HFF-Myc (cell line): ENCODE results near the gene NRIP2.
A peak's percentile ranks its signal among the peaks of the same experiment; 100 is the strongest.

Experiments
- DNase-seq: peaks from one replicate; pipeline ENCODE4 v3.0.0-alpha.2; 2011; ENCODE audit warnings: low read depth; ENCODE audit errors: extremely low read depth
- H3K4me3 ChIP-seq: replicated peaks from 2 replicates; pipeline ENCODE4 v1.5.1; 2011; ENCODE audit warnings: low read depth, mild to moderate bottlenecking, control low read depth, low read length
- TF ChIP-seq, protein P1 (sequence below): IDR thresholded peaks from 2 replicates; pipeline ENCODE4 v1.5.1; 2012; ENCODE audit warnings: mild to moderate bottlenecking, low read depth, low read length, control low read depth; ENCODE audit errors: missing control alignments

The NRIP2 gene

DNA sequence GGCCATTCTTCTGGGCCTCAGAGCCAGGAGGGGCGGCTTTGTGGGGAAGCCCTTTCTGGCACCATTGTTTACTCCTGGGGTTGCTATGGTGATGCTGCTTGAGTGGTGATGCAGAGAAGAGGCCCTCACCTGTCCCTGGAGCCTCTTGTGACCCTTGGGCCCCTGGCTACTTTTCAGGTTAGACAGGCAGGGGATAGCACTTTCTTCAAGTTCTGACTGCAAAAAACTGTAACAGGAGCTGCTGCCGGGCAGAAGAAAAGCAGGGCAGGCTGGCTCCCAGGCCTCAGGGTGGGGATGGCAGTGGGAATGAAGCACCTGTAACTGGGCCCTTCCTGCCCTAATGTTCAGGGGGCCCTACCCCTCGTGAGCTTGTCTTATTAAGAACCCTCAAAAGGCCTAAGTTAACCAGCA is 22.2 kb upstream of the NRIP2 start, which contains the start of gene TEX52:
TSS of gene TEX52 (minus strand) at position 19 of the 411 bp plus-strand sequence. CDS start at position 6, 13 bp downstream.
- no peak for DNase-seq
- TF ChIP-seq, protein P1, sequence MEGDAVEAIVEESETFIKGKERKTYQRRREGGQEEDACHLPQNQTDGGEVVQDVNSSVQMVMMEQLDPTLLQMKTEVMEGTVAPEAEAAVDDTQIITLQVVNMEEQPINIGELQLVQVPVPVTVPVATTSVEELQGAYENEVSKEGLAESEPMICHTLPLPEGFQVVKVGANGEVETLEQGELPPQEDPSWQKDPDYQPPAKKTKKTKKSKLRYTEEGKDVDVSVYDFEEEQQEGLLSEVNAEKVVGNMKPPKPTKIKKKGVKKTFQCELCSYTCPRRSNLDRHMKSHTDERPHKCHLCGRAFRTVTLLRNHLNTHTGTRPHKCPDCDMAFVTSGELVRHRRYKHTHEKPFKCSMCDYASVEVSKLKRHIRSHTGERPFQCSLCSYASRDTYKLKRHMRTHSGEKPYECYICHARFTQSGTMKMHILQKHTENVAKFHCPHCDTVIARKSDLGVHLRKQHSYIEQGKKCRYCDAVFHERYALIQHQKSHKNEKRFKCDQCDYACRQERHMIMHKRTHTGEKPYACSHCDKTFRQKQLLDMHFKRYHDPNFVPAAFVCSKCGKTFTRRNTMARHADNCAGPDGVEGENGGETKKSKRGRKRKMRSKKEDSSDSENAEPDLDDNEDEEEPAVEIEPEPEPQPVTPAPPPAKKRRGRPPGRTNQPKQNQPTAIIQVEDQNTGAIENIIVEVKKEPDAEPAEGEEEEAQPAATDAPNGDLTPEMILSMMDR = no peak
- H3K4me3 ChIP-seq = no peak within 1 kb of the TSS

DNA sequence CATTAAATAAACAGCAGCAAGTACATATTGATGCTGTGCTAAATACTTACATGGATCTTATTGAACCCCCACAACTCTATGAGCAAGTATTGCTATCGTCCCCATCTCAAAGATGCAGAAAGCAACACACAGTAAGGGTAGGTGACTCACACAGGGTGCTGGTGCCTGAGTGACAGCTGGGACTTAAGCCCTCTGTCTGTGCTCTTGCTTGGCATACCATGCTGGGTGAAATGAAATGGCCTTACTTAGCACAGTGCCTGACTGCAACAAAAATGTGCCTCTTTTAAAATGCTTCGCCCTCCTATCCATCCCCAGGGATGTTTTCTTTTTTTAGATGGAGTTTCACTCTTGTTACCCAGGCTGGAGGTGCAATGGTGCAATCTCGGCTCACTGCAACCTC is 21.2 kb upstream of the NRIP2 start:
- TF ChIP-seq, protein P1 = no peak
- no peak for DNase-seq

DNA sequence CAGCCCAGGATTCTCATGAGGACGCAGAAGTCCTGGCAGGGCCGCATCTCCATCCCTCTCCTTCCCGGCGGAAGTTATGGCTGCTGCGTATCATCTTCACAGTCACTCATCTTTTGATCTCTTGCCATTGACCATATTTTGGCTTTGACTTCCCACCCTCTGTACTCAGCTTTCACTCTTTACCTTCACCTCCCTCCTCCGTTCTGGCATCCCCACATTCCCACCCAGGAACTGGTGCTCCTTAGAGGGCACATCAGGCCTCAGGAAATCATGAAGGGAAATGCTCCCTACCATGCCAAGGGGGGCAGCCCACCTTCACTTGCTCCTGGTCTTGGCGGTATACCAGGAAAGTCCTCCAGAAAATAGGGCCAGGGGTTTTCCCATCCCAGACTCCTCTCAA is 20.7 kb upstream of the NRIP2 start:
- TF ChIP-seq, protein P1 = no peak
- no peak for DNase-seq
- no peak overlapping the region for H3K4me3 ChIP-seq

More for the DNA sequence above, 21.2 kb upstream of the NRIP2 start:
- H3K4me3 ChIP-seq = no peak overlapping the region

DNA sequence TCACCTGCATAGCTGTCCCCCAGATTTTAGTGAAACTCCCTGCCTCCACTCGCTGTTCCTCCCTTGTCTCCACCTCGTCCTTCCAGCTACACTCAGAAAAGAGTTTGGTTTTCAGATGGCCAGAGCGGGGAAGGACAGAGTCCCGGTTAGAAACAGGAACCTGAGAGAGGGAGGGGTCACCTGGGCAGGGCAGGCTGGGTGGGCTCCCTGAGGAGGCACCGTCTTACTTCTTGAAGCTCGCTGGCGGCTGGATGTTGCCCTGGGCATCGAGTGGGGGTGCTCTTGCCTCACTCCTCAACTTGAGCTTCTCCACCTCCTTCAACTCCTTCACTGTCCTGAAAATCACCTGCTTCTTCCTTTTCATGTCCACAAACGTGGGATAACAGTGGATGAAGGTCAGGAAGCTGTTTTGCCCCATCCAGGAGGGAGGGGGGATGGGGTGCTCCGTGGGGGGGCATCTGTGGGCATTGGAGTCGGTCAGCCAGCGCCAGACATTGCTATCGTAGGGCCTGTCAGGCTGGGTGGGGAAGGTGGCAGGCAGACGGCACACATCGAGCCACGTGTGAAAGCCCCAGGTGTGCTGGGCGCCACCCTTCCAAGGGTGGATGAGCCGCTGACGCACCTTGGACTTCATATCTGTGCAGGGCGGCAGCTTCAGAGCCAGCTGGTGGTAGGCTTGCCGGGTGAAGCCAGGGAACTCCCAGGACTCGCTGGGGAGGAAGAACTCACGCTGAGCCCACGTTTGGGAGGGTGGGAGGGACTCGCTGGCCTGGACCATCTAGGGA is 20.0 kb upstream of the NRIP2 start:
- TF ChIP-seq, protein P1 = no peak
- DNase-seq = no peak
- H3K4me3 ChIP-seq = no peak overlapping the region

DNA sequence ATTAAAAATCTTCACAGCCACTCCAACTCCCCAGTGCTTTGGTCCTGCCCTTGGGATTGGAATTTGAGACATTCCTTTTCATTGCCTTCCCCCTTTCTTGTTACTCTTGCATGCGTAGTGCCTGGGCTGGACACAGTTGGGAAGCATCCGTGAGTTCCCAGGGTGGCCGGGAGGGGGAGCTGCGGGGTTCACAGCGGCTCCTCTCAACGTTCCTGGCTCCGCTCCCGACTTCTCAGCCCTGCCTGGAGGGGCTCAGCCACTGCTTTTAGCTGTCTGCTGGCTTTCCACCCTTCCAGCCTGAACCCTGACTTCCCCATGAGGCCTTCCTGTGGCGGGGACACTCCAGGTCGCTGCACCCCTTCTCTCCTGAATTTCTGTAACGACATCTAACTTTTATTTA is 18.8 kb upstream of the NRIP2 start:
- TF ChIP-seq, protein P1 = peak; percentile 94
- no peak overlapping the region for H3K4me3 ChIP-seq
- peak; percentile 47 for DNase-seq

DNA sequence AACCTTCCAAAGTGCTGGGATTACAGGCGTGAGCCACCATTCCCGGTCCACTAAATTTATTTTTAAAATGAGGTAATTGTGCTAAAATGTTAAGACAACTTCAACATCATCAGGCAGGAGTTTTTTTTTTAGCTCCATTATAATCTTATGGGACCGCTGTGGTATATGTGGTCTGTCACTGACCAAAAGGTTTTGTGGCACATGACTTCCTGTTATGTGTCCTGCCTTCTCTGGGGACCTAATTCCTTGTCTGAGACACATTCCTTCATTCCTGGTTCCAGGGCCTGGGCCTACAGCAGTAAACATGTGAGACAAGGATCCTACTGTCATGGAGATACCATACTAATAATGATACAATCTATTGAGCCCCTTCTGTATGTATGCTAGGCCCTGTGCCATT is 17.1 kb upstream of the NRIP2 start:
- no peak for DNase-seq
- TF ChIP-seq, protein P1 = no peak
- H3K4me3 ChIP-seq = no peak overlapping the region

DNA sequence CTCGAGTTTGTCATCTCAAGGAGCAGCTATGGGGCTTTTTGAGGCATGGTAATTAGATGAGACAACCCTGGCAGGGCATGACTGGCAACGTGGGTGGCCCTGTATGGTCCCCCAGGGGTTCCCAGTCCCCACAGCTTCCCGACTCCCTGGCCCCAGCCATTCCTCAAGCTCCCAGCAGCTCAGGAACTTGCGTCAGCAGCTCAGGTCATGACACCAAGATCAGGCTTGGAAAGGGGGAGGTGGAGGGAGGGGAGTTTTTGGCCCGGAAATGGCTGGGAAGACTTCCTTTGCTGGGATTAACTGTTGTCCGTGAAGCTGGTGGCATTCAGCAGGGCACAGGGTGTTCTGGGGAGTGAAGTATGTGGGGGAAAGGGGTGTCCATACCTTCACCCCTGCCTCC is 10.4 kb upstream of the NRIP2 start:
- DNase-seq = peak; percentile 44
- TF ChIP-seq, protein P1 = no peak
- H3K4me3 ChIP-seq = no peak overlapping the region
